HepG2 (cell line): ENCODE measurements around the gene SMAD3. TPM values are rescaled to one million over a fixed set of nuclear protein-coding genes. Genes with fewer than 3 reads are reported as not detected.

ENCODE experiments used
- ATAC-seq: fragments of 200-7000 bp; cut with Tn5 transposase; 3 replicates; pipeline ENCODE4 v1.9.1; 2020; ENCODE audit warnings: mild to moderate bottlenecking, moderate library complexity
- BruUV-seq: library from RNA; stranded (reverse); fragments of 400-500 nt; replicated peaks from 2 replicates; lab custom pipeline; 2021; lab: Mats Ljungman, UMichigan
- CTCF ChIA-PET: fragments of 300-600 bp; formaldehyde crosslinking; extraction: SDS; loops from one replicate; lab custom pipeline; 2021; ENCODE audit warnings: low total read pairs, inconsistent platforms, low intra/inter-chr PET ratio; lab: Yijun Ruan, JAX
- POLR2A ChIA-PET: fragments of 350-600 bp; sonication (Branson Sonifier 250); formaldehyde crosslinking; loops from one replicate; lab custom pipeline; 2020; ENCODE audit warnings: antibody characterized with exemption, inconsistent platforms; lab: Yijun Ruan, JAX
- DNase-seq: peaks from one replicate; pipeline ENCODE4 v3.0.0-alpha.2; 2015; ENCODE audit warnings: low spot score
- FAIRE-seq: peaks from 3 replicates; lab custom pipeline; 2011; peaks lifted over from hg19 to GRCh38; lab: Jason Lieb, UNC
- H2AFZ ChIP-seq: one replicate; pipeline ENCODE4 v1.6.1; 2011; ENCODE audit warnings: low read length, inconsistent platforms
- H3K27ac ChIP-seq: fragments of 300-600 bp; 3 replicates; pipeline ENCODE4 v1.8.0; 2011; ENCODE audit warnings: mixed run types, mild to moderate bottlenecking, mixed read lengths, low read length, inconsistent platforms; ENCODE audit not compliant: insufficient read depth; ENCODE audit errors: extremely low read length
- H3K27me3 ChIP-seq, 2 experiments: fragments of 200-600 bp in 1 of 2; 2 replicates in 1 of 2; 3 replicates in 1 of 2; pipeline versions ENCODE4 v1.6.0 to v1.8.0; 2011; ENCODE audit warnings: low read length in 2 of 2, mild to moderate bottlenecking in 2 of 2, moderate library complexity in 2 of 2, inconsistent platforms in 1 of 2; ENCODE audit not compliant: insufficient read depth in 2 of 2, control insufficient read depth in 1 of 2
- H3K36me3 ChIP-seq, 2 experiments: fragments of 200-600 bp in 1 of 2; replicated peaks in 1 of 2; 2 replicates in 1 of 2; 3 replicates in 1 of 2; pipeline versions ENCODE4 v1.5.1 to v1.8.0; 2011; ENCODE audit warnings: low read length in 2 of 2, inconsistent platforms in 1 of 2; ENCODE audit not compliant: insufficient read depth in 2 of 2, control insufficient read depth in 1 of 2
- H3K4me1 ChIP-seq: 2 replicates; pipeline ENCODE4 v1.5.1; 2012; ENCODE audit warnings: low read length, inconsistent platforms; ENCODE audit not compliant: insufficient read depth
- H3K4me2 ChIP-seq: 2 replicates; pipeline ENCODE4 v1.6.0; 2011; ENCODE audit warnings: low read depth, low read length, inconsistent platforms
- H3K4me3 ChIP-seq, 3 experiments: fragments of 200-600 bp in 1 of 3; sonication (generic), shearing (Covaris generic) in 1 of 3; replicated peaks in 1 of 3; 2 replicates each; pipeline ENCODE4 v1.5.1; 2011 to 2016; ENCODE audit warnings: low read length in 3 of 3, inconsistent platforms in 2 of 3, low read depth in 2 of 3, mild to moderate bottlenecking in 2 of 3, control low read depth in 1 of 3, mixed read lengths in 1 of 3; ENCODE audit not compliant: insufficient read depth in 1 of 3
- H3K79me2 ChIP-seq: one replicate; pipeline ENCODE4 v1.6.1; 2011; ENCODE audit warnings: low read length, inconsistent platforms; ENCODE audit not compliant: insufficient read depth
- H3K9ac ChIP-seq: 2 replicates; pipeline ENCODE4 v1.6.0; 2011; ENCODE audit warnings: mild to moderate bottlenecking, low read depth, low read length, inconsistent platforms; ENCODE audit not compliant: insufficient read depth
- H3K9me3 ChIP-seq: 2 replicates; pipeline ENCODE4 v1.5.1; 2012; ENCODE audit warnings: mild to moderate bottlenecking, low read length
- H4K20me1 ChIP-seq: 2 replicates; pipeline ENCODE4 v1.6.0; 2011; ENCODE audit warnings: inconsistent platforms, mild to moderate bottlenecking, low read length, moderate library complexity; ENCODE audit not compliant: insufficient read depth
- ARID3A ChIP-seq: IDR thresholded peaks from 2 replicates; pipeline ENCODE4 v1.6.1; 2012; ENCODE audit warnings: low read depth, low read length, improper control_type of control experiment
- ASH2L ChIP-seq: fragments of 300-600, 200-600 bp; sonication (generic); IDR thresholded peaks from 2 replicates; pipeline ENCODE4 v1.7.0; 2017; ENCODE audit warnings: low read depth, mild to moderate bottlenecking, moderate library complexity, mixed read lengths, low read length; ENCODE audit not compliant: insufficient read length
- CEBPB ChIP-seq: IDR thresholded peaks from 2 replicates; pipeline ENCODE4 v1.6.1; 2011; ENCODE audit warnings: low read depth, low read length, improper control_type of control experiment, borderline replicate concordance
- FOSL2 ChIP-seq: sonication (generic); formaldehyde crosslinking; IDR thresholded peaks from 2 replicates; pipeline ENCODE4 v1.4.0; 2020; ENCODE audit warnings: missing genetic modification reagents
- FOXJ3 ChIP-seq: sonication (generic); formaldehyde crosslinking; IDR thresholded peaks from 2 replicates; pipeline ENCODE4 v1.4.0; 2020; ENCODE audit warnings: missing genetic modification reagents, mild to moderate bottlenecking, borderline replicate concordance
- GTF3A ChIP-seq: sonication (generic); formaldehyde crosslinking; conservative IDR thresholded peaks from 2 replicates; pipeline ENCODE4 v1.4.0; 2020; ENCODE audit warnings: mild to moderate bottlenecking, missing genetic modification reagents
- KAT7 ChIP-seq: IDR thresholded peaks from 2 replicates; pipeline ENCODE4 v1.6.1; 2018; ENCODE audit warnings: borderline replicate concordance, missing compliant biosample characterization
- MAF1 ChIP-seq: sonication (generic); formaldehyde crosslinking; IDR thresholded peaks from 2 replicates; pipeline ENCODE4 v1.5.0; 2020; ENCODE audit warnings: missing genetic modification reagents, borderline replicate concordance
- PAWR ChIP-seq: sonication (generic); formaldehyde crosslinking; IDR thresholded peaks from 2 replicates; pipeline ENCODE4 v1.4.0; 2020; ENCODE audit warnings: missing genetic modification reagents, mild to moderate bottlenecking, borderline replicate concordance
- ZNF335 ChIP-seq: sonication (generic); formaldehyde crosslinking; IDR thresholded peaks from 2 replicates; pipeline ENCODE4 v1.4.0; 2020; ENCODE audit warnings: missing genetic modification reagents
- WGBS: methylation state at CpG from one replicate; pipeline ENCODE4 v1.1.6; 2017; ENCODE audit warnings: low lambda C conversion rate; 5-methylcytosine and 5-hydroxymethylcytosine counted together
- in situ Hi-C: cut with HindIII; loops from 2 replicates; pipeline ENCODE4 v1.10.0; 2017; ENCODE audit warnings: low pct_unique_long_range_greater_than_20kb; ENCODE audit not compliant: extremely low pct_ligation_motif_present
- intact Hi-C: fragments of 100-400 bp; cut with micrococcal nuclease; formaldehyde crosslinking; loops from one replicate; pipeline ENCODE4 v1.10.0; 2022; ENCODE audit not compliant: unreplicated experiment
- polyA plus RNA-seq, 8 experiments: library from polyadenylated mRNA; depleted of rRNA in 3 of 8; stranded (reverse) in 7 of 8; unstranded in 1 of 8; fragments of >200 nt; fragmentation: Illumina TruSeq in 4 of 8; extraction: Trizol in 4 of 8; gene quantifications; 2 replicates each; pipeline versions ENCODE4 v1.2.1 to v1.2.3, GENCODE V29; 2011 to 2016; ENCODE audit warnings: low read depth in 4 of 8, missing spikeins in 1 of 8, mixed read lengths in 1 of 8; ENCODE audit not compliant: insufficient read depth in 1 of 8
- total RNA-seq, 5 experiments: library from RNA; depleted of rRNA; stranded (reverse); fragments of >200 nt; fragmentation: Illumina TruSeq; extraction: Trizol; gene quantifications; 2 replicates each; pipeline ENCODE4 v1.2.3, GENCODE V29; 2016; ENCODE audit warnings: low read depth in 1 of 5
- TF ChIP-seq, protein P1 (sequence below): sonication (generic); formaldehyde crosslinking; IDR thresholded peaks from 2 replicates; pipeline ENCODE4 v1.8.0; 2022; ENCODE audit warnings: missing genetic modification reagents, mild to moderate bottlenecking, borderline replicate concordance

Gene SMAD3
- total and polyA plus RNA-seq, 2 of the 13 experiments (the other 11 are each of a cell fraction or from before 2014, with no cell fraction given), result 8.6 to 56.3 TPM

GRCh38 chr15:67089217-67090193 lies 24.1 kb downstream of the SMAD3 start:
- no peaks in the 10 kb centered on the region for H3K27me3 ChIP-seq
- intact Hi-C loops, result no loop called here
- no peak overlapping the region for H2AFZ ChIP-seq
- ATAC-seq (no peak), DNase-seq (no peak), FAIRE-seq (no peak)
- TF ChIP-seq FOSL2 (CRISPR knock-in tag) (peak; percentile 56), ZNF335 (CRISPR knock-in tag) (no peak)
- no TSS peak for BruUV-seq
- 87% methylated on average over 12 of the region's 15 CpGs for WGBS
- H4K20me1 ChIP-seq, result peaks cover 82% of the 10 kb centered on the region
- H3K79me2 ChIP-seq, result peaks cover 89% of the 10 kb centered on the region
- ChIA-PET CTCF (no interaction called here), POLR2A (interaction anchor here (0.7 to 0.9 kb wide), 2 partner anchors 16 to 30 kb away, joined by 3 read pairs; no protein-coding TSS in a partner anchor)
- H3K27ac ChIP-seq, result no peak overlapping the region
- in situ Hi-C loops, result no loop called here
- H3K9ac ChIP-seq, result no peak overlapping the region
- peaks cover 15 to 53% of the 10 kb centered on the region in 2 experiments; a peak in 4 of 5 replicates for H3K36me3 ChIP-seq
- peaks cover 43% of the 10 kb centered on the region for H3K4me1 ChIP-seq
- no peaks in the 10 kb centered on the region for H3K9me3 ChIP-seq
- no peak overlapping the region for H3K4me3 ChIP-seq
- no peak overlapping the region for H3K4me2 ChIP-seq

- no TSS peak for BruUV-seq
- Histone ChIP-seq H3K4me3 (no peak overlapping the region), H4K20me1 (peaks cover 72% of the 10 kb centered on the region), H3K4me2 (no peak overlapping the region), H3K4me1 (peaks cover 33% of the 10 kb centered on the region), H2AFZ (no peak overlapping the region), H3K27me3 (no peaks in the 10 kb centered on the region), H3K27ac (no peak overlapping the region), H3K36me3 (peaks cover 12 to 63% of the 10 kb centered on the region in 2 experiments; a peak in 4 of 5 replicates), H3K9me3 (no peaks in the 10 kb centered on the region), H3K79me2 (peaks cover 88% of the 10 kb centered on the region), H3K9ac (no peak overlapping the region)
- FAIRE-seq, result no peak
- ATAC-seq, result no peak
- WGBS, result 85% methylated on average over 7 of the region's 7 CpGs
- TF ChIP-seq MAF1 (CRISPR knock-in tag), result no peak
- no peak for TF ChIP-seq PAWR (CRISPR knock-in tag)
- no peak for TF ChIP-seq GTF3A (CRISPR knock-in tag)
- TF ChIP-seq CEBPB, result no peak
- TF ChIP-seq FOXJ3, result no peak
- TF ChIP-seq KAT7, result no peak
- no peak for TF ChIP-seq ARID3A
- TF ChIP-seq, protein P1, sequence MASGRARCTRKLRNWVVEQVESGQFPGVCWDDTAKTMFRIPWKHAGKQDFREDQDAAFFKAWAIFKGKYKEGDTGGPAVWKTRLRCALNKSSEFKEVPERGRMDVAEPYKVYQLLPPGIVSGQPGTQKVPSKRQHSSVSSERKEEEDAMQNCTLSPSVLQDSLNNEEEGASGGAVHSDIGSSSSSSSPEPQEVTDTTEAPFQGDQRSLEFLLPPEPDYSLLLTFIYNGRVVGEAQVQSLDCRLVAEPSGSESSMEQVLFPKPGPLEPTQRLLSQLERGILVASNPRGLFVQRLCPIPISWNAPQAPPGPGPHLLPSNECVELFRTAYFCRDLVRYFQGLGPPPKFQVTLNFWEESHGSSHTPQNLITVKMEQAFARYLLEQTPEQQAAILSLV (CRISPR knock-in tag), result no peak
- no peak for TF ChIP-seq ASH2L
- POLR2A ChIA-PET, result interaction anchor here (0.7 to 0.9 kb wide), 2 partner anchors 15 to 31 kb away, joined by 3 read pairs; no protein-coding TSS in a partner anchor
- in situ Hi-C loops, result no loop called here
- intact Hi-C loops, result no loop called here
- CTCF ChIA-PET, result no interaction called here
- no peak for DNase-seq
Observed at GRCh38 chr15:67090297-67091070, 25.1 kb downstream of the SMAD3 start.
